GM06990 (cell line): ENCODE measurements around the gene THEMIS.
"Not testable (repeated sequence)": the region's sequence is repeated elsewhere in the genome, so short reads cannot be mapped to it uniquely, and the experiment has no call there.

Experiments used
- DNase-seq: peaks from one replicate; pipeline ENCODE4 v3.0.0-alpha.2; 2011; ENCODE audit not compliant: insufficient read length; ENCODE audit errors: extremely low read depth
- H3K27me3 ChIP-seq: replicated peaks from 2 replicates; pipeline ENCODE4 v1.6.0; 2011; ENCODE audit warnings: low read length; ENCODE audit not compliant: control insufficient read depth, insufficient read depth
- H3K36me3 ChIP-seq: 2 replicates; pipeline ENCODE4 v1.5.1; 2011; ENCODE audit warnings: low read length; ENCODE audit not compliant: control insufficient read depth, insufficient read depth
- H3K4me3 ChIP-seq: replicated peaks from 2 replicates; pipeline ENCODE4 v1.5.1; 2011; ENCODE audit warnings: low read depth, mild to moderate bottlenecking, control low read depth, low read length
- CTCF ChIP-seq: IDR thresholded peaks from 2 replicates; pipeline ENCODE4 v1.5.1; 2011; ENCODE audit warnings: low read length, control low read depth, mild to moderate bottlenecking, inconsistent platforms; ENCODE audit not compliant: insufficient read depth, poor library complexity, severe bottlenecking

THEMIS gene

GRCh38 chr6:127690588-127690987, 210.3 kb downstream of the THEMIS start:
- H3K36me3 ChIP-seq, result no peaks in the 10 kb centered on the region
- no peaks in the 10 kb centered on the region for H3K27me3 ChIP-seq
- H3K4me3 ChIP-seq, result no peak overlapping the region
- DNase-seq, result no peak
- no peak for TF ChIP-seq CTCF

- TF ChIP-seq CTCF, result peak; percentile 39
- Histone ChIP-seq H3K36me3 (no peaks in the 10 kb centered on the region), H3K4me3 (no peak overlapping the region), H3K27me3 (no peaks in the 10 kb centered on the region)
- DNase-seq, result no peak
Observed at GRCh38 chr6:127690092-127690491, 210.8 kb downstream of the THEMIS start.

- H3K27me3 ChIP-seq, H3K4me3 ChIP-seq, DNase-seq: not testable (repeated sequence)
Observed at GRCh38 chr6:127687490-127687889, 213.4 kb downstream of the THEMIS start.

GRCh38 chr6:127686084-127686483, 214.8 kb downstream of the THEMIS start:
- Histone ChIP-seq H3K27me3 (no peaks in the 10 kb centered on the region), H3K4me3 (no peak overlapping the region), H3K36me3 (no peaks in the 10 kb centered on the region)
- no peak for DNase-seq
- TF ChIP-seq CTCF, result no peak

More at GRCh38 chr6:127687490-127687889, 213.4 kb downstream of the THEMIS start:
- H3K36me3 ChIP-seq, result not testable (repeated sequence)

- DNase-seq, result no peak
- no peaks in the 10 kb centered on the region for H3K27me3 ChIP-seq
- no peaks in the 10 kb centered on the region for H3K36me3 ChIP-seq
- H3K4me3 ChIP-seq, result no peak overlapping the region
- TF ChIP-seq CTCF, result no peak
Observed at GRCh38 chr6:127684501-127684900, 216.4 kb downstream of the THEMIS start.
